Effector memory CD4-positive, alpha-beta T cell (primary cell): ENCODE data around the gene GIGYF1.

Experiments used
- DNase-seq, 3 donors: peaks; one replicate each; pipeline ENCODE4 v3.0.0-alpha.2; 2020
- H3K27ac ChIP-seq: 2 replicates; pipeline ENCODE4 v1.7.0; 2013; ENCODE audit warnings: mild to moderate bottlenecking, low read length, moderate library complexity; ENCODE audit not compliant: insufficient read depth, poor library complexity, severe bottlenecking
- H3K27me3 ChIP-seq: replicated peaks from 2 replicates; pipeline ENCODE4 v1.7.0; 2013; ENCODE audit warnings: mild to moderate bottlenecking, low read length; ENCODE audit not compliant: insufficient read depth, control insufficient read depth, poor library complexity, severe bottlenecking
- H3K36me3 ChIP-seq: 2 replicates; pipeline ENCODE4 v1.7.0; 2013; ENCODE audit warnings: mild to moderate bottlenecking, low read length, moderate library complexity; ENCODE audit not compliant: control insufficient read depth, insufficient read depth
- H3K4me1 ChIP-seq: 2 replicates; pipeline ENCODE4 v1.7.0; 2013; ENCODE audit warnings: low read length, mild to moderate bottlenecking; ENCODE audit not compliant: control insufficient read depth, insufficient read depth, poor library complexity, severe bottlenecking
- H3K4me3 ChIP-seq: 2 replicates; pipeline ENCODE4 v1.7.0; 2013; ENCODE audit warnings: low read length, low read depth, mild to moderate bottlenecking; ENCODE audit not compliant: insufficient read depth, poor library complexity, severe bottlenecking
- H3K9me3 ChIP-seq: 2 replicates; pipeline ENCODE4 v1.7.0; 2013; ENCODE audit warnings: mild to moderate bottlenecking, low read length, moderate library complexity; ENCODE audit not compliant: control insufficient read depth

GIGYF1 gene

GRCh38 chr7:100685049-100685605 is 8.9 kb downstream of the GIGYF1 start:
- Histone ChIP-seq H3K27ac (no peak overlapping the region), H3K9me3 (no peaks in the 10 kb centered on the region), H3K4me1 (peaks cover 17% of the 10 kb centered on the region), H3K27me3 (no peaks in the 10 kb centered on the region), H3K4me3 (no peak overlapping the region), H3K36me3 (peaks cover 71% of the 10 kb centered on the region)
- DNase-seq: no peak

- Histone ChIP-seq H3K4me3 (no peak overlapping the region), H3K36me3 (peaks cover 73% of the 10 kb centered on the region), H3K4me1 (peaks cover 20% of the 10 kb centered on the region), H3K9me3 (no peaks in the 10 kb centered on the region), H3K27ac (no peak overlapping the region), H3K27me3 (no peaks in the 10 kb centered on the region)
- no peak for DNase-seq
Measured at GRCh38 chr7:100684534-100685042, 9.5 kb downstream of the GIGYF1 start.

DNA sequence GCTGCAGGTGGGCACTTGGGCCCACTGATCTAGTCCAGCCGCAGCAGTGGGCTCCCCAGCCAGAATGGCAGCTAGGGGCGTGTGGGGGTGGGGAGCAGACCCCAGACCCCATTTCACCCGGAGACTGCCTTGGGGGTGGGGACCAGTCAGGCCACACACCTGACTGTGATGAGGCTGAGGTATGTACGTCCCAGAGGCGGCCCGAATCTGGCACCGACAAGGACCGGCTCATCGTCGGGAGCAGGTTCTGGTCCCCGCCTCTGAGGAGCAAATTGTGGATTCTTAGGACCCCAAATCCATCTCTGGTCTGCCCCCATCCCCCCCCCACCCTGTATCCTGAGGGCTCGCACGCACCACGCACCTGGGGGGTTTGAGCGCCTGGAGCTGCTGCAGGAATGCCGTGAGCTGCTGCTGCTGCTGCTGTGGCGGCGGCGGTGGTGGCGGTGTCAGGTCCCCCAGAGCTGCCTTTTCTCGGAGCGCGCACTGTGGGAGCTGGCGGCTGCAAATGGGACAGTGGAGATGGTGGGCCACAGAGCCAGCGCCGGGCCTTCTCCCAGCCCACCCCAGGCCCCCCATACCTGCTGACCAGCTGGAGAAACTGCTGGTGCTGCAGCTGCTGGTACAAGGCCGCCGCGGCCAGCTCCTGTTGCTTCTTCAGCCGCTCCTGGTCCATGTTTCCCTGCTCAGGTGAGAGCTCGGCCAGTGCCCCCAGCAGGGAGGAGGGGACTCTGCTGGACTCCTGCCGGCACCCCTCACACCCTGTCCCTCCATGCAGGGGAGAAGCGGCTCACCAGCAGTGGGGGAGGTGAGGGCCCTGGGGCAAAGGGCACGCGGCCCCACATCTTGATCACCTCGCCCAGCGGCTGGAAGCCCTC is 10.2 kb downstream of the GIGYF1 start:
- H3K4me3 ChIP-seq: no peak overlapping the region
- peaks cover 21% of the 10 kb centered on the region for H3K4me1 ChIP-seq
- H3K9me3 ChIP-seq: no peaks in the 10 kb centered on the region
- no peak for DNase-seq
- H3K27ac ChIP-seq: no peak overlapping the region
- no peaks in the 10 kb centered on the region for H3K27me3 ChIP-seq
- H3K36me3 ChIP-seq: peaks cover 80% of the 10 kb centered on the region

DNA sequence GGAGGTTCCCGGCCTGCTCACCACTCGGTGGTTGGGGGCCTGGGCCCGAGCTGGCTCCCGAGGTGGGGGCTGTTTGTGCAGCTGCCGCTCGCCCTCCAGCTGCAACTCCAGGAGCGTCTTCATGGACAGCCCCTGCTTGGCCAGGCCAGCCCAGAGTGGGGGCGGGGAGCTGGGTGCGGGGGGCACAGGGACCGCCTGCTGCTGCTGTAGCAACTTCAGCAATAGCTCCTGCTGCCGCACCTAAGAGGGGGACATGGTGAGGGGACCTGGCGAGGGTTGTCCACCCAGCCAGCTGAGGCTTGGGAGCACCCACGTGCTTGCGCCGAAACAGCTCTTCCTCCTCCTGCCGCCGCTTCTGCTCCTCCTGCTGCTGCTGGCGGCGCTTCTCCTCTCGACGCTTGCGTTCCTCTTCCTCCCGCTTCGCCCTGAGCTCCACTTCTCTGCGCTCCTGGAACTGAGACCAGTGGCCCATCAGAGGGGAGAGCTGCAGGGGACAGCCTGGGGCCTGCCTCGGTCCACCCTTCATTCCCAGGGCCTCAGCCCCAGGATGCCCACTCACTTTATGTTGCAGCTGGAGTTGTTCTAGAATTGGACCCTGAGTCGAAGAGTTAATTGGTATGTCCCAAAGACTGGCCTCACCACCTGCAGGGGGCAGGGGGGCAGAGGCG is 10.9 kb downstream of the GIGYF1 start:
- Histone ChIP-seq H3K9me3 (no peaks in the 10 kb centered on the region), H3K4me1 (peaks cover 21% of the 10 kb centered on the region), H3K4me3 (no peak overlapping the region), H3K27ac (no peak overlapping the region), H3K36me3 (peaks cover 80% of the 10 kb centered on the region), H3K27me3 (no peaks in the 10 kb centered on the region)
- no peak for DNase-seq

- no peak overlapping the region for H3K27ac ChIP-seq
- H3K36me3 ChIP-seq: peaks cover 81% of the 10 kb centered on the region
- H3K4me3 ChIP-seq: no peak overlapping the region
- H3K4me1 ChIP-seq: peaks cover 21% of the 10 kb centered on the region
- H3K27me3 ChIP-seq: no peaks in the 10 kb centered on the region
- DNase-seq: no peak
- H3K9me3 ChIP-seq: no peaks in the 10 kb centered on the region
Measured at GRCh38 chr7:100682228-100682741, 11.8 kb downstream of the GIGYF1 start.

DNA sequence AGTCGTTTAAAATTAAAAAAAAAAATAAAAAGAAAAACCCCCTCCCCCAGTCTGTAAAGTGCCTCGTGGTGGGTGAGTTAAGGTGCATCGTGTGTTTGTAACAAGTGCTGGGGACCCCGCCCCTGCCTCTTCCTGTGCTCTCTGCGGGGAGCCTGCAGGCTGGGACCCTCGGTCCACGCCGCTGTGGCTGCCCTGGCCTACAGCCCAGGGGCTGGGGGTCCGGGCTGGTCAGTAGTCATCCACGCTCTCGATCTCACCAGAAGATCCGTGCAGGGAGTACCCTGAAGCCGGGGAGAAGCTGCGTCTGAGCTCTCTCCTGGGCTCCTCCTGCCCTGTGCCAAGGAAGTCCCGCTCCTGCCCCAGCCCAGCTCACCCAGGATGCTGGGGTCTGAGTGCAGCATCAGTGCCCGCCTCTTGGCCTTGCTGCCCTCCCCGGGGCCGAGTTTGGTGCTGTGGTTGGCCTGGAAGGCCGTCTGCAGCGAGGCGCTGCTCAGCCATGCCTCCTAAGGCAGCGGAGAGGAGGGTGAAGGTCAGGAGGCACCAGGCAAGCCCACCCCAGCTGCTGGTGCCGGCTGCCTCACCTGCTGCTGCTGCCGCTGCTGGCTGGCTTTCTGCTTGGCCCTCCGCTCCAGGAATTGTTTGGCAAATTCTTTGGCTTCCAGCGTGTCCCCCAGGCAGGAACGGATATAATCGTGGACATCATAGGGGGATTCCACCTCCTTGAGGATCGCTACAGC is 12.4 kb downstream of the GIGYF1 start:
- Histone ChIP-seq H3K4me3 (no peak overlapping the region), H3K9me3 (no peaks in the 10 kb centered on the region), H3K36me3 (peaks cover 79% of the 10 kb centered on the region), H3K27me3 (no peaks in the 10 kb centered on the region), H3K27ac (no peak overlapping the region), H3K4me1 (peaks cover 21% of the 10 kb centered on the region)
- no peak for DNase-seq

DNA sequence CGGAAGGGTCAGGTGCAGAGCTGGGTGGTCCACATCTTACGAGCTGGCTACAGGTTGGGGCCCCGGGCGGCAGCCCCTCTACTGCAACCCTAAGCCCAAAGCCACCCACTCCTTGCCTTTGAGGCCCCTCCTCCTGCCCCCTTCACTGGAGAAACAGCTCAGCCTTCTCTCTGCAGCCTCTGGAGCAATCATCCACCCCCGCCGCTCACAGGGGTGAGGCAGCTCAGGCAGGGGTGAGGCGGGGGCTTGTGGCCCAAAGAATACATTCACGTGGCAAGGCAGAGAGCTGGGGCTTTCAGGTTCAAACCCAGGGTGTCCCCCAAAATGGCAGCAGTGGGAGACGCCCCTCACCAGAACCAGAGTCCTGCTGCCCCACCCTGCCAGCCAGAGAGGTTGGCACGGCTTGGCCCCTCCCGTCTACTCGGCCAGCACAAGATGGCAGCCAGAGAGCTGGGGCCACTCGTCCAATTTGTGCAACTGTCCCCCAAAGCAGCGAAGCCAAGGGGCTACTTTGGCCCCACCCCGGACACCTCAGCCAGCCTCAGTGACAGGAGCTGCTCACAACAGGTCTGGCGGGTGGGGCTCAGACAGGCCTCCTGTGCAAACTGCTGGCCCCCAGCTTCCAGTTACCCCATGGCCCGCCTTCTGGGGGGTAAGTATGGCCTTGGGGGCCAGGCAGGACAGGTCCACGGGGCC is 13.3 kb downstream of the GIGYF1 start:
- no peak for DNase-seq
- H3K4me1 ChIP-seq: peaks cover 24% of the 10 kb centered on the region
- H3K36me3 ChIP-seq: peaks cover 73% of the 10 kb centered on the region
- no peaks in the 10 kb centered on the region for H3K27me3 ChIP-seq
- H3K4me3 ChIP-seq: no peak overlapping the region
- no peaks in the 10 kb centered on the region for H3K9me3 ChIP-seq
- H3K27ac ChIP-seq: no peak overlapping the region

DNA sequence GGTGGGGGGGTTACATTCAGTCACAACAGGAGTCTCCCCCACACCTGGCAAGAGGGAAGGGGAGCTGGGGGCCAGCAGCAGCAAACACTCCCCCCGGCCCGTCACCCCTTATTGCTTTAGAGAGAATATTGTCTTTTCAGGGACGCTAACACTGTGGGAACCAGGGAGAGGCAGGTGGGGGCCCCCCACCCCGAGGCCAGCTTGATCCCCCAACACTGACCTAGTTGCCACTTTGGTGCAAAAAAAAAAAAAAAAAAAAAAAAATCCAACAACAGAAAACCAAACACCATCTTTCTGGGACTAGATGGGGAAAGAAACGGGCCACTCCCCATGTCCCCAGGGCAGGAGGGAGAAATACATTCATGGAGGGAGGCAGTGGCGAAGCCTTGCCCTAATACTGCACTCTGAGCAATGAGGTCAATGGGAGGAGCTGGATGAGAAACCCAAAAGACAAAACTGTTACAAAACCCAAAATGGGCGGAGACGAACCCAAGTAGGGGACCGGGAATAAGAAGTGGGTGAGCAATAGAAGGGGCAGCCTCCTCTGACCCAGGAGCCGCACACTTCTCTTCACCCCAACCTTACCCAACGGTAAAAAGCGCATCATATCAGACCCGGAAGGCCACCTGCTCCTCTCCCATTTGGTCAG is 14.0 kb downstream of the GIGYF1 start:
- Histone ChIP-seq H3K27ac (no peak overlapping the region), H3K27me3 (no peaks in the 10 kb centered on the region), H3K36me3 (peaks cover 67% of the 10 kb centered on the region), H3K4me1 (peaks cover 24% of the 10 kb centered on the region), H3K9me3 (no peaks in the 10 kb centered on the region), H3K4me3 (no peak overlapping the region)
- DNase-seq: no peak
